K562 (cell line): ENCODE measurements around the gene DLG3. TPM values are rescaled to one million over a fixed set of nuclear protein-coding genes. Genes with fewer than 3 reads are reported as not detected.

Experiments used
- ATAC-seq: fragments of 200-7000 bp; cut with Tn5 transposase; 3 replicates; pipeline ENCODE4 v1.9.1; 2020; ENCODE audit warnings: moderate library complexity
- BruUV-seq: library from RNA; stranded (reverse); fragments of 400-500 nt; replicated peaks from 2 replicates; lab custom pipeline; 2021; lab: Mats Ljungman, UMichigan
- CTCF ChIA-PET: fragments of 300-600 bp; formaldehyde crosslinking; extraction: SDS; loops from one replicate; lab custom pipeline; 2021; ENCODE audit warnings: low intra/inter-chr PET ratio; lab: Yijun Ruan, JAX
- POLR2A ChIA-PET: fragments of 300-600, 350-650 bp; sonication (Branson Sonifier 250); formaldehyde crosslinking; extraction: SDS; loops from one replicate; lab custom pipeline; 2021; ENCODE audit warnings: antibody characterized with exemption, inconsistent platforms; lab: Yijun Ruan, JAX
- DNase-seq, 4 experiments: peaks; one replicate each; pipeline versions ENCODE4 v3.0.0 to v3.0.0-alpha.2; 2011 to 2018; ENCODE audit warnings: low spot score in 3 of 4, mixed read lengths in 3 of 4; ENCODE audit errors: extremely low read depth in 1 of 4
- FAIRE-seq: peaks from 2 replicates; lab custom pipeline; 2011; peaks lifted over from hg19 to GRCh38; lab: Jason Lieb, UNC
- H2AFZ ChIP-seq: 2 replicates; pipeline ENCODE4 v1.6.0; 2011; ENCODE audit warnings: low read depth, low read length, control low read depth, inconsistent platforms
- H3K27ac ChIP-seq: fragments of 200-600 bp; 3 replicates; pipeline ENCODE4 v1.8.0; 2011; ENCODE audit warnings: low read depth, mild to moderate bottlenecking, control low read depth, inconsistent platforms, low read length, moderate library complexity, mixed read lengths; ENCODE audit errors: extremely low read depth
- H3K27me3 ChIP-seq, 2 experiments: fragments of 300-600 bp in 1 of 2; 2 replicates in 1 of 2; 3 replicates in 1 of 2; pipeline versions ENCODE4 v1.6.0 to v1.8.0; 2011; ENCODE audit warnings: inconsistent platforms in 2 of 2, low read length in 2 of 2, mild to moderate bottlenecking in 1 of 2, mixed read lengths in 1 of 2, moderate library complexity in 1 of 2; ENCODE audit not compliant: control insufficient read depth in 2 of 2, insufficient read depth in 2 of 2
- H3K36me3 ChIP-seq: fragments of 300-600 bp; 3 replicates; pipeline ENCODE4 v1.8.0; 2011; ENCODE audit warnings: mild to moderate bottlenecking, low read length, inconsistent platforms; ENCODE audit not compliant: control insufficient read depth, insufficient read depth
- H3K4me1 ChIP-seq, 2 experiments: fragments of 200-600 bp in 1 of 2; replicated peaks in 1 of 2; 2 replicates in 1 of 2; 3 replicates in 1 of 2; pipeline versions ENCODE4 v1.5.1 to v1.8.0; 2011; ENCODE audit warnings: inconsistent platforms in 2 of 2, low read length in 2 of 2, mild to moderate bottlenecking in 1 of 2, mixed read lengths in 1 of 2, moderate library complexity in 1 of 2; ENCODE audit not compliant: control insufficient read depth in 2 of 2, insufficient read depth in 2 of 2
- H3K4me2 ChIP-seq: 2 replicates; pipeline ENCODE4 v1.6.1; 2011; ENCODE audit warnings: low read length, control low read depth, inconsistent platforms, mixed read lengths; ENCODE audit not compliant: insufficient read depth
- H3K4me3 ChIP-seq: fragments of 200-600 bp; sonication (generic), shearing (Covaris generic); 2 replicates; pipeline ENCODE4 v1.5.1; 2016; ENCODE audit warnings: control low read depth, inconsistent platforms
- H3K79me2 ChIP-seq: fragments of 200-600 bp; 3 replicates; pipeline ENCODE4 v1.8.0; 2011; ENCODE audit warnings: low read length, inconsistent platforms; ENCODE audit not compliant: control insufficient read depth, insufficient read depth
- H3K9ac ChIP-seq, 2 experiments: 2 replicates each; pipeline versions ENCODE4 v1.6.0 to v1.6.1; 2011; ENCODE audit warnings: low read depth in 2 of 2, low read length in 2 of 2, control low read depth in 1 of 2, inconsistent platforms in 1 of 2, mild to moderate bottlenecking in 1 of 2, mixed read lengths in 1 of 2; ENCODE audit not compliant: insufficient read depth in 1 of 2
- H3K9me1 ChIP-seq: one replicate; pipeline ENCODE4 v1.6.0; 2011; ENCODE audit warnings: inconsistent platforms, mild to moderate bottlenecking, low read length, moderate library complexity; ENCODE audit not compliant: control insufficient read depth, insufficient read depth
- H3K9me3 ChIP-seq: replicated peaks from 2 replicates; pipeline ENCODE4 v1.5.1; 2011; ENCODE audit warnings: low read depth, low read length, inconsistent platforms; ENCODE audit not compliant: control insufficient read depth, insufficient read depth
- H4K20me1 ChIP-seq: replicated peaks from 2 replicates; pipeline ENCODE4 v1.6.1; 2011; ENCODE audit warnings: low read length, inconsistent platforms, mixed read lengths; ENCODE audit not compliant: control insufficient read depth, insufficient read depth
- ESRRA ChIP-seq: fragments of 450-650 bp; IDR thresholded peaks from 2 replicates; pipeline ENCODE4 v1.6.1; 2014; ENCODE audit warnings: low read depth, mild to moderate bottlenecking, moderate library complexity, borderline replicate concordance
- GABPB2 ChIP-seq: fragments of 250-450 bp; sonication (Bioruptor Pico); conservative IDR thresholded peaks from 2 replicates; pipeline ENCODE4 v1.5.1; 2021; ENCODE audit warnings: mild to moderate bottlenecking
- L3MBTL2 ChIP-seq: fragments of 450-650 bp; IDR thresholded peaks from 2 replicates; pipeline ENCODE4 v1.6.1; 2016; ENCODE audit warnings: mild to moderate bottlenecking, moderate library complexity
- OTX1 ChIP-seq: fragments of 450-650 bp; formaldehyde crosslinking; IDR thresholded peaks from 2 replicates; pipeline ENCODE4 v1.4.0; 2022; ENCODE audit warnings: mild to moderate bottlenecking
- RFX5 ChIP-seq: IDR thresholded peaks from 2 replicates; pipeline ENCODE4 v1.6.1; 2011; ENCODE audit warnings: low read depth, mild to moderate bottlenecking, improper control_type of control experiment, low read length
- SRSF1 ChIP-seq: fragments of 200-400 bp; formaldehyde crosslinking; IDR thresholded peaks from 2 replicates; pipeline ENCODE4 v1.6.1; 2017; ENCODE audit warnings: mild to moderate bottlenecking, low read depth, low read length, moderate library complexity
- ZNF445 ChIP-seq: fragments of 250-450 bp; sonication (Bioruptor Pico); IDR thresholded peaks from 2 replicates; pipeline ENCODE4 v1.4.0; 2020; ENCODE audit warnings: low read depth, mild to moderate bottlenecking, moderate library complexity
- WGBS: fragments of 100-300 bp; shearing (Covaris generic); methylation state at CpG from one replicate; pipeline ENCODE4 v1.1.6; 2016; ENCODE audit warnings: low coverage, mixed read lengths; ENCODE audit not compliant: insufficient coverage; ENCODE audit errors: missing lambda C conversion rate; 5-methylcytosine and 5-hydroxymethylcytosine counted together
- in situ Hi-C: fragments of 300-500 bp; cut with MboI; formaldehyde crosslinking; loops from 4 replicates; pipeline ENCODE4 v1.15.0; 2018; ENCODE audit warnings: inconsistent platforms, mixed read lengths
- intact Hi-C: fragments of 100-400 bp; cut with micrococcal nuclease; formaldehyde crosslinking; loops from 2 replicates; pipeline ENCODE4 v1.14.2; 2022
- polyA plus RNA-seq, 8 experiments: library from polyadenylated mRNA; depleted of rRNA in 4 of 8; stranded (reverse) in 5 of 8; unstranded in 3 of 8; fragments of >200 nt; fragmentation: Nextera tagmentation in 2 of 8; fragmentation: Illumina TruSeq in 1 of 8; extraction: Ambion mirVana in 2 of 8; extraction: Trizol in 1 of 8; gene quantifications; 2 replicates each; pipeline versions ENCODE4 v1.2.1 to v1.2.3, GENCODE V29; 2011 to 2014; ENCODE audit warnings: inconsistent platforms in 1 of 8, missing spikeins in 1 of 8
- total RNA-seq, 7 experiments: library from RNA; depleted of rRNA in 6 of 7; stranded (reverse); fragments of >200 nt in 6 of 7; fragmentation: Illumina TruSeq in 2 of 7; extraction: Trizol in 2 of 7; gene quantifications; 2 replicates each; pipeline versions ENCODE4 v1.2.1 to v1.2.3, GENCODE V29; 2011 to 2021; ENCODE audit warnings: low replicate concordance in 1 of 7
- TF ChIP-seq, protein P1 (sequence below), 2 experiments: IDR thresholded peaks; 2 replicates each; pipeline ENCODE4 v1.6.1; 2011; ENCODE audit warnings: borderline replicate concordance in 1 of 2, control low read depth in 1 of 2, low read depth in 1 of 2, low read length in 1 of 2, mild to moderate bottlenecking in 1 of 2, mixed read lengths in 1 of 2, moderate library complexity in 1 of 2; ENCODE audit not compliant: insufficient read depth in 1 of 2, insufficient read length in 1 of 2, poor library complexity in 1 of 2, severe bottlenecking in 1 of 2; ENCODE audit errors: extremely low read depth in 1 of 2
- TF ChIP-seq, protein P2 (sequence below): fragments of 450-650 bp; IDR thresholded peaks from 2 replicates; pipeline ENCODE4 v1.6.1; 2018; ENCODE audit not compliant: partially characterized antibody
- TF ChIP-seq, protein P3 (sequence below): fragments of 450-650 bp; formaldehyde crosslinking; IDR thresholded peaks from 2 replicates; pipeline ENCODE4 v1.4.0; 2020; ENCODE audit warnings: mild to moderate bottlenecking, moderate library complexity

Gene DLG3
- total and polyA plus RNA-seq, 9 of the 15 experiments (the other 6 are each of a cell fraction or from before 2014, with no cell fraction given): 3.1 to 15.7 (median 8.8) TPM

DNA sequence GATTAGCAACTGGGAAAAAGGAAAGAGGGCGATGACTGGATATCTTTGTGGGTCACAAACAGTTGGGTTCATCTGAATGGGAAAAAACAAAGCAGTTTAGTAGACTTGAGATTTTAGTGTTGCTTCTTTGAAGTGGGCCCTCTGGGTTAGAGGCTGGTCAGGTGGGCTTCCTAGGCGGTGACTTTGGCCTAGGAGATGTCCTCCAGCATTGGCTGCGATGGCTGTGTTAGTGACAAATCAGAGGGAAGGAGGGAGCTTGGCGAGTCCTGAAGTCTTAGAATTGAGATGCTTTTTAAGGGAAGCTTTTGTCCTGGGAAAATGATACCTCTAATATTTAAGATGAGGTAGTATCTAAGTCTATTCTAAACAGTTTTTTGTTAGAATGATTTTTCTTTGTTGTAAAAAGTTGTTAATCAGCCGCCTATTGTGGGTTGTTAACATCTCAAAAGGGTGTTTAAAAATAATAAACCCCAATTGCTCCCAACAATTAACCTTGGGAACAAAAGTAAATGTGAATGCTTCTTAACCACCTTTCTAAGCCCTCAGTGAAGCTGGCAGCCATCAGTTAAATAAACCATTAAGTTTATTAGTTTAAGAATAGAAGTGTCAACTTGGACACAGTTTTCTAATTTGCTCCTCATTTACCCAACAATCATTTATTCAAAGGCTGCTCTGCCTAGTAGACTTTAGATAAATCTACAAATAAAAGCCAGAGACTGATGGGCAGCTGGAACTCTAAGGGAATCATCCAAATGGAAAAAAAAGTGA is 31.7 kb downstream of the DLG3 start (continued):
- TF ChIP-seq, protein P1, sequence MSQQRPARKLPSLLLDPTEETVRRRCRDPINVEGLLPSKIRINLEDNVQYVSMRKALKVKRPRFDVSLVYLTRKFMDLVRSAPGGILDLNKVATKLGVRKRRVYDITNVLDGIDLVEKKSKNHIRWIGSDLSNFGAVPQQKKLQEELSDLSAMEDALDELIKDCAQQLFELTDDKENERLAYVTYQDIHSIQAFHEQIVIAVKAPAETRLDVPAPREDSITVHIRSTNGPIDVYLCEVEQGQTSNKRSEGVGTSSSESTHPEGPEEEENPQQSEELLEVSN (IDR thresholded peaks at IDR 0.05; ENCODE audit: borderline replicate concordance in 1 of 2, extremely low read depth in 1 of 2, insufficient read depth in 1 of 2, insufficient read length in 1 of 2, low read depth in 1 of 2, low read length in 1 of 2, poor library complexity in 1 of 2, severe bottlenecking in 1 of 2): no peak
- TF ChIP-seq ZNF445 (no peak), GABPB2 (CRISPR knock-in tag) (no peak)

DNA sequence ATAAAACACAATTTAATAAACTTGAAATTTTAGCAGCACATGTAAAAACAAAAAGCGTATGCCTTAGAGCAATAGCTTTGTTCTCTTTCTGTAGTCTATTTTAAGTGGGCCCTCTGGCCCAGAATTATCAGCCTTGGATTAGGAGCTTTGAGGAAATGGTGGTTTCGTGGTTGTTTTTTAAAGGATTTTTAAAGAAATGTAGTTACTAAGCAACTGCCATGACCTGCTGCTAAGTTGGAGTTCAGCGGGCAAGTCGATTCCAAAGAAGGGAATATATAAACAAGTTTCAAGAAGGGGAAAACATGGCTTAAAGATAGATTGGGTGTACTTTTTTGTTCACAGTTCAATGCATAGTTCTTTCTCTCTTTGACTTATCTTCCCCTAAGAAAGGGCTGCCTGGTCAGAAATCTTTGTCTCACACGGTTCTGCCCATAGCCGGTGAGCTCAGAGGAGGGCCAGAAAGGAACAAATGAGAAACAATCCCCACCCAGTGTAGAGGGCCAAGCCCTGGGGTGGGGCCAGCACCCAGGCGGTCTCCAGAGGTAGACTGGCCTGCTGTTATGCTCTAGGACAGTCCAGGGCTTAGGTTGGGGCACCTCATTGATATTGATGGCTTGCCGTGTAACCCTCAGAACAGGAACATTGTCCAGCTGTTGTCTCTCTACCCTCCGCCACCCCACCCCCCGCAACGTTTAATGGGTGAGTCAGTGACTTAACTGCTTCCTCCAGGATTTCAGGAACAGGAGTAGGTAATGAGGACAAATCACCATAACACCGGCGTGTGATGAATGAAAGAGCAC is 32.5 kb downstream of the DLG3 start:
- Histone ChIP-seq H4K20me1 (peaks cover 17% of the 10 kb centered on the region; the same call in 1 of the 2 replicates), H3K79me2 (no peaks in the 10 kb centered on the region), H3K4me2 (peak overlapping the region; percentile 55), H2AFZ (peak overlapping the region; percentile 55; the same call in 1 of the 2 replicates), H3K4me3 (no peak overlapping the region), H3K4me1 (no peaks in the 10 kb centered on the region; a peak in 1 of 5 replicates), H3K27ac (peak overlapping the region; percentile 26; the same call in 1 of the 3 replicates), H3K36me3 (no peaks in the 10 kb centered on the region; the same call in 2 of the 3 replicates), H3K9me3 (no peaks in the 10 kb centered on the region), H3K9me1 (no peaks in the 10 kb centered on the region), H3K9ac (no peak overlapping the region), H3K27me3 (no peaks in the 10 kb centered on the region)
- BruUV-seq: no TSS peak
- ATAC-seq: peak; percentile 86
- in situ Hi-C loops: no loop called here
- peak in 3 of 4 experiments; percentile 8 to 23 (median 22) for DNase-seq
- WGBS: 25% methylated on average over 10 of the region's 13 CpGs
- ChIA-PET POLR2A (interaction anchor here (1.0 kb wide), 1 partner anchor 10 kb away, joined by 5 read pairs; no protein-coding TSS in a partner anchor), CTCF (no interaction called here)
- no peak for FAIRE-seq
- intact Hi-C loops: no loop called here
- TF ChIP-seq, protein P2, sequence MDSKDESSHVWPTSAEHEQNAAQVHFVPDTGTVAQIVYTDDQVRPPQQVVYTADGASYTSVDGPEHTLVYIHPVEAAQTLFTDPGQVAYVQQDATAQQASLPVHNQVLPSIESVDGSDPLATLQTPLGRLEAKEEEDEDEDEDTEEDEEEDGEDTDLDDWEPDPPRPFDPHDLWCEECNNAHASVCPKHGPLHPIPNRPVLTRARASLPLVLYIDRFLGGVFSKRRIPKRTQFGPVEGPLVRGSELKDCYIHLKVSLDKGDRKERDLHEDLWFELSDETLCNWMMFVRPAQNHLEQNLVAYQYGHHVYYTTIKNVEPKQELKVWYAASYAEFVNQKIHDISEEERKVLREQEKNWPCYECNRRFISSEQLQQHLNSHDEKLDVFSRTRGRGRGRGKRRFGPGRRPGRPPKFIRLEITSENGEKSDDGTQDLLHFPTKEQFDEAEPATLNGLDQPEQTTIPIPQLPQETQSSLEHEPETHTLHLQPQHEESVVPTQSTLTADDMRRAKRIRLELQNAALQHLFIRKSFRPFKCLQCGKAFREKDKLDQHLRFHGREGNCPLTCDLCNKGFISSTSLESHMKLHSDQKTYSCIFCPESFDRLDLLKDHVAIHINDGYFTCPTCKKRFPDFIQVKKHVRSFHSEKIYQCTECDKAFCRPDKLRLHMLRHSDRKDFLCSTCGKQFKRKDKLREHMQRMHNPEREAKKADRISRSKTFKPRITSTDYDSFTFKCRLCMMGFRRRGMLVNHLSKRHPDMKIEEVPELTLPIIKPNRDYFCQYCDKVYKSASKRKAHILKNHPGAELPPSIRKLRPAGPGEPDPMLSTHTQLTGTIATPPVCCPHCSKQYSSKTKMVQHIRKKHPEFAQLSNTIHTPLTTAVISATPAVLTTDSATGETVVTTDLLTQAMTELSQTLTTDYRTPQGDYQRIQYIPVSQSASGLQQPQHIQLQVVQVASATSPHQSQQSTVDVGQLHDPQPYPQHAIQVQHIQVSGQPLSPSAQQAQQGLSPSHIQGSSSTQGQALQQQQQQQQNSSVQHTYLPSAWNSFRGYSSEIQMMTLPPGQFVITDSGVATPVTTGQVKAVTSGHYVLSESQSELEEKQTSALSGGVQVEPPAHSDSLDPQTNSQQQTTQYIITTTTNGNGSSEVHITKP: peak; percentile 67
- TF ChIP-seq L3MBTL2: no peak
- no peak for TF ChIP-seq ESRRA
- TF ChIP-seq OTX1: no peak
- no peak for TF ChIP-seq SRSF1
- TF ChIP-seq, protein P3, sequence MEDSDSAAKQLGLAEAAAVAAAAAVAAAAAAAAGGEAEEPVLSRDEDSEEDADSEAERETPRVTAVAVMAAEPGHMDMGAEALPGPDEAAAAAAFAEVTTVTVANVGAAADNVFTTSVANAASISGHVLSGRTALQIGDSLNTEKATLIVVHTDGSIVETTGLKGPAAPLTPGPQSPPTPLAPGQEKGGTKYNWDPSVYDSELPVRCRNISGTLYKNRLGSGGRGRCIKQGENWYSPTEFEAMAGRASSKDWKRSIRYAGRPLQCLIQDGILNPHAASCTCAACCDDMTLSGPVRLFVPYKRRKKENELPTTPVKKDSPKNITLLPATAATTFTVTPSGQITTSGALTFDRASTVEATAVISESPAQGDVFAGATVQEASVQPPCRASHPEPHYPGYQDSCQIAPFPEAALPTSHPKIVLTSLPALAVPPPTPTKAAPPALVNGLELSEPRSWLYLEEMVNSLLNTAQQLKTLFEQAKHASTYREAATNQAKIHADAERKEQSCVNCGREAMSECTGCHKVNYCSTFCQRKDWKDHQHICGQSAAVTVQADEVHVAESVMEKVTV (CRISPR knock-in tag): no peak
- TF ChIP-seq RFX5: no peak
